A549 treated with AZD9567 at 1 μM for 4 hours (cell line): Measurements from ENCODE around the gene PDPK1. TPM values are rescaled to one million over a fixed set of nuclear protein-coding genes. Genes with fewer than 3 reads are reported as not detected.

Experiments used
- total RNA-seq: library from RNA; stranded (reverse); fragments of 200-300 nt; extraction: Qiagen RNA extraction; gene quantifications from 5 replicates; pipeline ENCODE4 v1.2.3, GENCODE V29; 2022; ENCODE audit not compliant: insufficient read depth

The PDPK1 gene
- total RNA-seq = 22.7 to 27.3 TPM (median 23.8 TPM) in 5 replicates

GRCh38 chr16:2537451-2538379 lies at the start of gene PDPK1:
TSS of gene PDPK1 (plus strand) at chr16:2538021. CDS start at chr16:2538113, 92 bp downstream.

DNA sequence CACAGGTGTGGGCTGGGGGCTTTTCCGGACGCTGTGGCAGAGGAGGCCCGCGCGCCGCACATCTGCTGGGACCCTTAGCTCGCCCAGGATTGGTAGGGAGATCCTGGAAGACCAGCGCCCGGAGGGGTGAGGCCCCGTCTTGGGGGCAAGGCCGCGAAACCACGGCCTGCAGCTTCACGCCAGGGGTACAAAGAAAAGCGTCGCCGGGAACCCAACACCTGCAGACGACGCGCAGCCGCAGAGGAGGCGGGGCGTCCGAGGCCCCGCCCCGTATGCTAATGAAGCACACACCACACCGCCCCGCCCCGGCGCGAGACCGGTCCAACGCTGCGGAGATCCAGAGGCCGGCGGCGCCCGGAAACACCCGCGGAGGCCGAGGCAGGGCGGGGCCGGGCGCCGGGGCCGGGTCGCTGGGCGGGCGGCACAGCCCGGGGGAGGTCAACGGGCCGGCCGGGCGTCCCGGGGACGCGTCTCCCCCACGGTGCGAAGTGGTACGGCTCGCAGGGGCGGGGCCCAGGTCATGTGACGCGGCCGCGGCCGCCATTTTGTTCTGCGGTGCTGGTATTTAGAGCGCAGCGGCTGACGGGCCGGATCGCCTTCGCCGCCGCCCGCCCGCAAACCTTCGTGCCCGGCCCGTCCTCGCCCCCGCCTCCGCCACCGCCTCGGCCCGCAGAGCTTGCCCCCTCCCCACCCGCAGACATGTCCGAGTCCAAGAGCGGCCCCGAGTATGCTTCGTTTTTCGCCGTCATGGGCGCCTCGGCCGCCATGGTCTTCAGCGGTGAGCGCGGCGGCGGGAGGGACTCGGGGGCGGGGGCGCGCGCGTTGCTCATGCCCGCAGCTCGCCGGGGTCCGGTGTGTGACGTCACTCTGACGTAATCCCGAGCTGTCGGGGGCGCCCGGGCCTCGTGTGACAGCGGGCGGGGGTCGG lies 24.2 kb upstream of the PDPK1 start, which contains the start of gene ATP6V0C:
Gene ATP6V0C (plus strand): TSS at position 548 of the 928 bp plus-strand sequence. CDS start 152 bp downstream, at position 700.

DNA sequence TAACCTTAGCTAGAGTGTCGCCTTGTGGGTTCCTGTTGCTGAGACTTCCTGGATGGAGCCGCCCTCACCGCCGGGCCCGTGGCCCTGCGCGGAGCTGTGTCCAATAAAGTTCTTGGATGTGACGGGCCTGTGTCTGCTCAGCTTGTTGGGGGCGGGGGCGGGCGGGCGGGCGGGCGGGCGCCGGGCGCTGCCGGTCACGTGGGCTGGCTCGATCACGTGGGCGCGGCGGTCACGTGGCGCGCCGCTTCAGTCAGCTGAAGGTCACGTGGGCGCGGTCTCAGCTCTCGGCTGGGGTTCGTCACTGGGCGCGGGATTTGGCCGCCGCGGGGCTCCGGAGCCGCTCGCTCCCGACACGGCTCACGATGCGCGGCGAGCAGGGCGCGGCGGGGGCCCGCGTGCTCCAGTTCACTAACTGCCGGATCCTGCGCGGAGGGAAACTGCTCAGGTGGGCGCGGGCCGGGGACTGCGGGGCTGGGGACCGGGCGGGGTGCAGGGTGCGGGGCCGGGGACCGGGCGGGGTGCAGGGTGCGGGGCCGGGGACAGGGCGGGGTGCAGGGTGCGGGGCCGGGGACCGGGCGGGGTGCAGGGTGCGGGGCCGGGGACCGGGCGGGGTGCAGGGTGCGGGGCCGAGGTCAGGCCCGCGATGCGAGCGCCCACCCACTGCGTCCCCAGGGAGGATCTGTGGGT lies 17.6 kb upstream of the PDPK1 start, which contains the start of gene AMDHD2:
Gene AMDHD2 (plus strand): TSS at position 275 of the 687 bp plus-strand sequence. CDS start 88 bp downstream, at position 363.

DNA sequence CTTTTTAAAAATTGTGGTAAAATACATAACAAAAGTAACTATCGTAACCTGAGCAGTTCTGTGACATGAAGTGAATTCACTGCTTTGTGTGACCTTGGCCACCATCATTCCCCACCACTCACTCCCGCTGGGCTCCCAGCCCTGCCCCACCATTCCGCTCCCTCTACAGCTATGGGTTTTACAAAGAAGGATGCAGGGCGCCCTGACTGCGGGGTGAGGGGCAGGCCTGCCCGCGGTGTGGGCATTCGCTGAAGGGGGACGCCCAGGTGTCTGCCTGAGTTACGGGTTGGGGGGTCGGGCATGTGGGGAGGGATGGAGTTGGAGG lies 6.5 kb upstream of the PDPK1 start, which contains the start of gene CEMP1:
Gene CEMP1 (minus strand): TSS at position 38 of the 325 bp plus-strand sequence. CDS start 335 bp downstream, outside the sequence.

Other genes with a start within 250 kb of the PDPK1 start
- 16.8 to 22.0 TPM (median 20.5 TPM) in 5 replicates for gene ABCA3, start 197.3 kb upstream of the PDPK1 start, total RNA-seq
- 22.9 to 25.3 TPM (median 24.4 TPM) in 5 replicates for gene CCNF, start 108.6 kb upstream of the PDPK1 start, total RNA-seq
- gene TEDC2, start 77.9 kb upstream of the PDPK1 start, total RNA-seq = 16.9 to 23.5 TPM (median 22.4 TPM) in 5 replicates
- gene NTN3, start 66.7 kb upstream of the PDPK1 start, total RNA-seq = 0.03 to 0.06 TPM (median 0.05 TPM) in 4 of 5 replicates, not detected in the other
- gene TBC1D24, start 62.9 kb upstream of the PDPK1 start, total RNA-seq = 5.2 to 10.0 TPM (median 9.2 TPM) in 5 replicates
- gene ATP6V0C, start 24.1 kb upstream of the PDPK1 start, total RNA-seq = 136 to 293 TPM (median 242 TPM) in 5 replicates
- gene AMDHD2, start 17.6 kb upstream of the PDPK1 start, total RNA-seq = 18.8 to 29.9 TPM (median 27.7 TPM) in 5 replicates
- 0.08 to 0.13 TPM (median 0.09 TPM) in 3 of 5 replicates, not detected in the others for gene CEMP1, start 6.6 kb upstream of the PDPK1 start, total RNA-seq
- gene KCTD5, start 144.5 kb downstream of the PDPK1 start, total RNA-seq = 38.4 to 49.1 TPM (median 46.5 TPM) in 5 replicates
- 1.5 to 2.4 TPM (median 1.6 TPM) in 5 replicates for gene PRSS27, start 182.2 kb downstream of the PDPK1 start, total RNA-seq
- 299 to 450 TPM (median 440 TPM) in 5 replicates for gene SRRM2, start 214.6 kb downstream of the PDPK1 start, total RNA-seq
- gene ELOB, start 239.3 kb downstream of the PDPK1 start, total RNA-seq = 407 to 510 TPM (median 497 TPM) in 5 replicates
- gene PRSS33, start 249.5 kb downstream of the PDPK1 start, total RNA-seq = 0.06 TPM in 1 of 5 replicates, not detected in the others